HUES48 (cell line): ENCODE results near the gene SYNC.
"Not testable (repeated sequence)": the region's sequence is repeated elsewhere in the genome, so short reads cannot be mapped to it uniquely, and the experiment has no call there.

Source experiments
- H3K27ac ChIP-seq: one replicate; pipeline ENCODE4 v1.7.0; 2013; ENCODE audit warnings: low read depth, low read length, inconsistent platforms
- H3K27me3 ChIP-seq: 2 replicates; pipeline ENCODE4 v1.6.1; 2013; ENCODE audit warnings: mild to moderate bottlenecking, low read length; ENCODE audit not compliant: control insufficient read depth, insufficient read depth
- H3K36me3 ChIP-seq: 2 replicates; pipeline ENCODE4 v1.6.1; 2013; ENCODE audit warnings: low read length; ENCODE audit not compliant: control insufficient read depth, insufficient read depth
- H3K4me1 ChIP-seq: 2 replicates; pipeline ENCODE4 v1.6.1; 2013; ENCODE audit warnings: mild to moderate bottlenecking, low read length; ENCODE audit not compliant: control insufficient read depth, insufficient read depth
- H3K4me3 ChIP-seq: 2 replicates; pipeline ENCODE4 v1.5.1; 2013; ENCODE audit warnings: mild to moderate bottlenecking, low read depth, low read length
- H3K9ac ChIP-seq: 2 replicates; pipeline ENCODE4 v1.6.1; 2013; ENCODE audit warnings: mild to moderate bottlenecking, low read depth, low read length, moderate library complexity
- H3K9me3 ChIP-seq: 2 replicates; pipeline ENCODE4 v1.6.1; 2013; ENCODE audit warnings: low read length; ENCODE audit not compliant: control insufficient read depth, insufficient read depth

The SYNC gene

GRCh38 chr1:32685498-32685897 is 17.1 kb downstream of the SYNC start:
- no peaks in the 10 kb centered on the region for H3K4me1 ChIP-seq
- H3K27ac ChIP-seq: no peak overlapping the region
- H3K4me3 ChIP-seq: no peak overlapping the region
- H3K9ac ChIP-seq: no peak overlapping the region
- H3K27me3 ChIP-seq: no peaks in the 10 kb centered on the region
- H3K9me3 ChIP-seq: no peaks in the 10 kb centered on the region
- H3K36me3 ChIP-seq: peaks cover 62% of the 10 kb centered on the region

GRCh38 chr1:32684167-32684811 is 18.3 kb downstream of the SYNC start:
- Histone ChIP-seq H3K4me1 (no peaks in the 10 kb centered on the region), H3K27ac (no peak overlapping the region), H3K27me3 (no peaks in the 10 kb centered on the region), H3K36me3 (peaks cover 72% of the 10 kb centered on the region), H3K9ac (no peak overlapping the region), H3K9me3 (no peaks in the 10 kb centered on the region), H3K4me3 (no peak overlapping the region)

DNA sequence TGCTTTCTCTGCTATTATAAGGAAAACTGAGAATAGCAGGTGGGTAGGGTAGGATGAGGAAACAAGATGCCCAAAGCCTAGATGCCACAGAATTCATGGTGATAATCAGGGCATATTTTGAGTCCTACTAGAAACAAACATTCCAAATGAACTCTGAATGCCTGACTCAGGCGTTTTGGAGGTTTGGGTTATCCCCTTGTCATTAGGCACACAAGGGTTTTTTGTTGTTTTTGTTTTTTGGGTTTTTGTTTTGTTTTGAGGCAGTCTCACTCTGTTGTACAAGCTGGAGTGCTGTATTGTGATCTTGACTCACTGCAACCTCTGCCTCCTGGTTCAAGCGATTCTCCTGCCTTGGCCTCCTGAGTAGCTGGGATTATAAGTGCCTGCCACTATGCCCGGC is 19.2 kb downstream of the SYNC start:
- Histone ChIP-seq H3K27me3 (no peaks in the 10 kb centered on the region), H3K27ac (no peak overlapping the region), H3K36me3 (peaks cover 81% of the 10 kb centered on the region)

DNA sequence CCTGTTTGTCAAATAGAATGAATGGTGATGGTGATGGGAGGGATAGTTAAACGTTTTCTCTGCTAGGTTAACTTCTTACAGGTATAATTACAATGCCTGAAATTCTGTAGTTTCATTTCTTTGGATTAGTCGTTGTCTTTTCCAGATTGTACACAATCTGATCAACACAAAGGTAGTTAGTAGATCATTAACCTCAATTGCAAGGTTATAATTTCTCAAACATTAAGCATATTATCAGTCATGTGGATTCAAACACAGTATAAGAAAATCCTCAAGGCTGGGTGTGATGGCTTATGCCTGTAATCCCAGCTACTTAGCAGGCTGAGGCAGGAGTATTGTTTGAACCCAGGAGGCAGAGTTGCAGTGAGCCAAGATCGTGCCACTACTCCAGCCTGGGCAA is 20.6 kb downstream of the SYNC start:
- Histone ChIP-seq H3K4me3 (no peak overlapping the region), H3K27me3 (no peaks in the 10 kb centered on the region), H3K4me1 (no peaks in the 10 kb centered on the region), H3K9ac (no peak overlapping the region), H3K36me3 (peaks cover 94% of the 10 kb centered on the region), H3K9me3 (no peaks in the 10 kb centered on the region), H3K27ac (no peak overlapping the region)

More for the DNA sequence above, 19.2 kb downstream of the SYNC start:
- no peak overlapping the region for H3K9ac ChIP-seq
- no peak overlapping the region for H3K4me3 ChIP-seq
- H3K4me1 ChIP-seq: no peaks in the 10 kb centered on the region
- no peaks in the 10 kb centered on the region for H3K9me3 ChIP-seq

GRCh38 chr1:32681509-32681908 is 21.1 kb downstream of the SYNC start:
- Histone ChIP-seq H3K9ac (no peak overlapping the region), H3K27me3 (no peaks in the 10 kb centered on the region), H3K4me1 (no peaks in the 10 kb centered on the region), H3K36me3 (peaks cover 96% of the 10 kb centered on the region), H3K9me3 (no peaks in the 10 kb centered on the region), H3K4me3 (no peak overlapping the region), H3K27ac (no peak overlapping the region)

- Histone ChIP-seq H3K4me3 (no peak overlapping the region), H3K27ac (no peak overlapping the region), H3K36me3 (peaks cover 96% of the 10 kb centered on the region), H3K27me3 (no peaks in the 10 kb centered on the region), H3K9me3 (no peaks in the 10 kb centered on the region), H3K4me1 (no peaks in the 10 kb centered on the region), H3K9ac (no peak overlapping the region)
Measured at GRCh38 chr1:32680642-32681041, 21.9 kb downstream of the SYNC start.

- H3K27me3 ChIP-seq, H3K4me3 ChIP-seq, H3K9me3 ChIP-seq, H3K9ac ChIP-seq, H3K4me1 ChIP-seq, H3K27ac ChIP-seq: not testable (repeated sequence)
- H3K36me3 ChIP-seq: peaks cover 96% of the 10 kb centered on the region
Measured at GRCh38 chr1:32679993-32680392, 22.6 kb downstream of the SYNC start.

DNA sequence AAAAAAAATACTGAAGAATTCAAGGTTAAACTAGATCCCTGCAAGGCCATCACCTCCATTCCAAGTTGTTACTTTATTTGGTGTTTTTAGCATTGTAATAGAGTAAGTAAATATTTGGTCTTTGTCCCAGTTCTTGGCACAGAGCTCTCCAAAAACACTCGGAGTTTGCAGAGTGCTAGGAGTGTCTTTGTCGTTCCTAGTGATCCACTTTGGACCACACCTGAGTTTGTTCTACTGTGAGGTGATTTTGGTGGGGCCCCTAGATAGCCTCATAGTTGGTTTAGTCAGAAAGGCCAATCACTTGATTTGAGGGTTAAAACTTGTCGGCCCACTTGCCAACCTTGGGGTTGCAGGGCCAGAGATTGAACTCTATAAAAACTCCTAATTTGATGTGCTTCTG is 25.6 kb downstream of the SYNC start:
- no peak overlapping the region for H3K9ac ChIP-seq
- H3K27ac ChIP-seq: no peak overlapping the region
- H3K27me3 ChIP-seq: no peaks in the 10 kb centered on the region
- H3K9me3 ChIP-seq: no peaks in the 10 kb centered on the region
- no peaks in the 10 kb centered on the region for H3K4me1 ChIP-seq
- peaks cover 95% of the 10 kb centered on the region for H3K36me3 ChIP-seq
- H3K4me3 ChIP-seq: no peak overlapping the region

GRCh38 chr1:32668716-32669115 is 33.9 kb downstream of the SYNC start:
- not testable (repeated sequence) for H3K4me1 ChIP-seq, H3K9me3 ChIP-seq, H3K27me3 ChIP-seq, H3K9ac ChIP-seq, H3K27ac ChIP-seq, H3K4me3 ChIP-seq
- H3K36me3 ChIP-seq: peaks cover 95% of the 10 kb centered on the region

DNA sequence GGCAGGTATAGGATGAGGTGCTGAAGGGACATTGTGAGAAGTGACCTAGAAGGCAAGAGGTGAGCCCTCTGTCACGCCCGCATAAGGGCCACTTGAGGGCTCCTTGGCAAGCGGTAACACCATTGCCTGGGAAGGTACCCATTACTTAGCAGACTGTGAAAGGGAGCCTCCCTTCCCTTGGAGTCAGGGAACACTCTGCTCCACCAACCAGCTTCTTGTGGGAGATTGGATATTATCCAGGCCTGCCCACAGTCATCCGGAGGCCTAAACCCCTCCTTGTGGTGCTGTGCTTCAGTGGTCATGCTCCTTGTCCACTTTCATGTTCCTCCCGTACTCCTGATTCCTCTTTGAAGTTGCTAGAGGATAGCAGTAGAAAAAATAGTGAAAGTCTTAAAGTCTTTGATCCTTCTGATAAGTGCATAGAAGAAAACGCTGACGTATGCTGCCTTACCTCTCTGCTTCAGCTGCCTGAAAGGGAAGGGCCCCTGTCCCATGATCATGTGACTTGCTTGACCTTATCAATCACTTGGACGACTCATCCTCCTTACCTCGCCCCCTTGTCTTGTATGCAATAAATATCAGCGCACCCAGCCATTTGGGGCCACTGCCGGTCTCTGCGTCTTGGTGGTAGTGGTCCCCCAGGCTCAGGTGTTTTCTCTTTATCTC is 35.5 kb downstream of the SYNC start:
- H3K36me3 ChIP-seq: peaks cover 94% of the 10 kb centered on the region
- H3K27me3 ChIP-seq: no peaks in the 10 kb centered on the region
- H3K27ac ChIP-seq: no peak overlapping the region
- H3K9ac ChIP-seq: no peak overlapping the region
- no peak overlapping the region for H3K4me3 ChIP-seq
- no peaks in the 10 kb centered on the region for H3K4me1 ChIP-seq
- no peaks in the 10 kb centered on the region for H3K9me3 ChIP-seq

DNA sequence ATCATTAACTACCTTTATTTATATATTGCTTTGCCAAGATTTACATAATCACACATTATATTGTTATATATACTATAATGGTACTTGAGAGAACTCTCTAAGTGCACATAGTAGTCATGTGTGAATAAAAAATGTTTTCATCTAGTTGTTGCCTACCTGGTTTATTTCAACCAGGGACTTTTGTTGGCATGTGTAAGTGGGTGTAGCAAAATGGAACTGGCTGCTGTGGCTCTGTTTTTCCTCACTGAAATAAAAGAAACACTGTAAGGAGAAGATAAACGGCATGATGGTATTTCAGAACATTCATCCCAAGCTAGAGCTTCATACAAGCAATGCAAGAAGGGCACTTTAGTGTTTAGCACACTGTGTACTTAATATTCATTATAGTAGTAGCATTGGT is 36.7 kb downstream of the SYNC start:
- H3K9ac ChIP-seq: no peak overlapping the region
- no peaks in the 10 kb centered on the region for H3K9me3 ChIP-seq
- H3K36me3 ChIP-seq: peaks cover 94% of the 10 kb centered on the region
- no peak overlapping the region for H3K4me3 ChIP-seq
- H3K27ac ChIP-seq: no peak overlapping the region
- no peaks in the 10 kb centered on the region for H3K27me3 ChIP-seq
- no peaks in the 10 kb centered on the region for H3K4me1 ChIP-seq
